Measurements from ENCODE around the gene MVB12B.

The MVB12B gene

DNA sequence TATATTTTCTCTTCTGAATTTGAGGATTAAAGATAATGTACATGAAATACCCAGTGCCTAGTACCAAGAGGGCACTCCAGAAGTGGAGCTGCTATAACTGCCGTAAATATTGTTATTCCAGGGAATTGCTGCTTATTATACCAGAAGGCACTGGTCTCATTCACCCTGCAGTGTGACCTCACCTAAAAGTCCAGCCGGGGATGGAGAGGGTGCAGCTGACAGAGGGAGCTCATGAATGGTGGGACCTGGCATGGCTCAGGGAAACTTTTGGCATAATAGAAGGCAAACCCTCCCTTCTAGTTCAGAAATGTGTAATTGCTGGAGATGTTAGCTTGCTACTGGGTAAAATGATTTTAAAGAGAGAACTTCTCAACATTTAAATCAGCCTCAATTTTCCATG is 108.5 kb downstream of the MVB12B start:
- Histone ChIP-seq H3K9ac (ENCODE audit: low read length) (no peak overlapping the region), H3K14ac (ENCODE audit: low read length) (no peak overlapping the region), H3K18ac (ENCODE audit: low read length) (no peak overlapping the region), H2AK5ac (ENCODE audit: low read length) (no peak overlapping the region), H3K23ac (ENCODE audit: low read length) (no peak overlapping the region), H3K79me2 (ENCODE audit: control insufficient read depth, insufficient read depth, low read length, poor library complexity) (no peaks in the 10 kb centered on the region), H3K79me1 (ENCODE audit: low read length) (no peaks in the 10 kb centered on the region), H2BK120ac (ENCODE audit: insufficient read depth, low read length, poor library complexity) (no peak overlapping the region), H2BK5ac (ENCODE audit: low read depth, low read length, poor library complexity) (no peak overlapping the region), H3K36me3 (ENCODE audit: control insufficient read depth in 1 of 2, insufficient read depth in 2 of 2, low read length in 2 of 2) (peaks cover 4 to 5% of the 10 kb centered on the region in 2 experiments), H2AFZ (ENCODE audit: insufficient read depth, low read length, poor library complexity) (no peak overlapping the region), H4K8ac (ENCODE audit: low read depth, low read length) (no peak overlapping the region), H3K27me3 (ENCODE audit: insufficient read depth, low read length) (no peaks in the 10 kb centered on the region), H3K4ac (ENCODE audit: low read depth, low read length) (no peak overlapping the region), H2BK12ac (ENCODE audit: low read length) (no peak overlapping the region), H4K91ac (ENCODE audit: low read depth, low read length) (no peak overlapping the region), H4K12ac (ENCODE audit: low read depth, low read length) (no peak overlapping the region), H3K9me3 (ENCODE audit: insufficient read depth, low read depth, low read length) (no peaks in the 10 kb centered on the region), H3K4me2 (ENCODE audit: low read length) (no peak overlapping the region), H3K4me1 (ENCODE audit: control insufficient read depth in 1 of 2, insufficient read depth in 2 of 2, low read length in 2 of 2) (peaks cover 0 to 2% of the 10 kb centered on the region in 2 experiments), H3K4me3 (ENCODE audit: low read depth, low read length) (no peak overlapping the region), H3K27ac (ENCODE audit: low read depth, low read length) (no peak overlapping the region)
- DNase-seq, result no peak
- WGBS (ENCODE audit: extremely low coverage, insufficient coverage, insufficient read length), result no CpG with 5 or more reads among the region's 2 CpGs

DNA sequence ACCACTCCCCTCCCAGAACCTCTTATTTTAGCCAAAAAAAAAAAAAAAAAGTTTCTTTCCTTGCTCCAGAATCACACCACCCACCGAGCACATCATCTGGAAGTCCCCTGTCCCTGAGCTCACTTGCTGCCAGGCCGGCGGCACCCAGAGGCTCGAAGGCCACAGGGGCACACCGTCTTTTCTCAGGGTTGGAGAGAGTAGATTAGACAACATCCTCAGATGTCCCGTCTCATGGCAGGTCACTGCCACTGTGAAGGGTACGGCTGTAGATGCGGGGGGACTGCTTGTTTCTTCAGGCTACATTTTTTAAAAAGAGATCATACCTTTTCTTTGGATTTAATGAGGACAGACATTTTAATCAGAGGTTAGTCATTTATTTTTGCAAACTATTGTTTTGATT is 109.0 kb downstream of the MVB12B start:
- Histone ChIP-seq H3K79me2 (ENCODE audit: control insufficient read depth, insufficient read depth, low read length, poor library complexity) (no peaks in the 10 kb centered on the region), H2BK5ac (ENCODE audit: low read depth, low read length, poor library complexity) (no peak overlapping the region), H3K18ac (ENCODE audit: low read length) (no peak overlapping the region), H3K4me1 (ENCODE audit: control insufficient read depth in 1 of 2, insufficient read depth in 2 of 2, low read length in 2 of 2) (peaks cover 0 to 2% of the 10 kb centered on the region in 2 experiments), H4K8ac (ENCODE audit: low read depth, low read length) (no peak overlapping the region), H3K79me1 (ENCODE audit: low read length) (no peaks in the 10 kb centered on the region), H3K14ac (ENCODE audit: low read length) (no peak overlapping the region), H2BK120ac (ENCODE audit: insufficient read depth, low read length, poor library complexity) (no peak overlapping the region), H3K4me3 (ENCODE audit: low read depth, low read length) (no peak overlapping the region), H3K36me3 (ENCODE audit: control insufficient read depth in 1 of 2, insufficient read depth in 2 of 2, low read length in 2 of 2) (peaks cover 3 to 6% of the 10 kb centered on the region in 2 experiments), H3K9ac (ENCODE audit: low read length) (no peak overlapping the region), H4K91ac (ENCODE audit: low read depth, low read length) (no peak overlapping the region), H3K9me3 (ENCODE audit: insufficient read depth, low read depth, low read length) (no peaks in the 10 kb centered on the region), H3K27ac (ENCODE audit: low read depth, low read length) (no peak overlapping the region), H3K4me2 (ENCODE audit: low read length) (no peak overlapping the region), H2AFZ (ENCODE audit: insufficient read depth, low read length, poor library complexity) (no peak overlapping the region), H2AK5ac (ENCODE audit: low read length) (no peak overlapping the region), H4K12ac (ENCODE audit: low read depth, low read length) (no peak overlapping the region), H2BK12ac (ENCODE audit: low read length) (no peak overlapping the region), H3K4ac (ENCODE audit: low read depth, low read length) (no peak overlapping the region), H3K27me3 (ENCODE audit: insufficient read depth, low read length) (no peaks in the 10 kb centered on the region), H3K23ac (ENCODE audit: low read length) (no peak overlapping the region)
- no peak for DNase-seq
- WGBS (ENCODE audit: extremely low coverage, insufficient coverage, insufficient read length), result no CpG with 5 or more reads among the region's 8 CpGs

DNA sequence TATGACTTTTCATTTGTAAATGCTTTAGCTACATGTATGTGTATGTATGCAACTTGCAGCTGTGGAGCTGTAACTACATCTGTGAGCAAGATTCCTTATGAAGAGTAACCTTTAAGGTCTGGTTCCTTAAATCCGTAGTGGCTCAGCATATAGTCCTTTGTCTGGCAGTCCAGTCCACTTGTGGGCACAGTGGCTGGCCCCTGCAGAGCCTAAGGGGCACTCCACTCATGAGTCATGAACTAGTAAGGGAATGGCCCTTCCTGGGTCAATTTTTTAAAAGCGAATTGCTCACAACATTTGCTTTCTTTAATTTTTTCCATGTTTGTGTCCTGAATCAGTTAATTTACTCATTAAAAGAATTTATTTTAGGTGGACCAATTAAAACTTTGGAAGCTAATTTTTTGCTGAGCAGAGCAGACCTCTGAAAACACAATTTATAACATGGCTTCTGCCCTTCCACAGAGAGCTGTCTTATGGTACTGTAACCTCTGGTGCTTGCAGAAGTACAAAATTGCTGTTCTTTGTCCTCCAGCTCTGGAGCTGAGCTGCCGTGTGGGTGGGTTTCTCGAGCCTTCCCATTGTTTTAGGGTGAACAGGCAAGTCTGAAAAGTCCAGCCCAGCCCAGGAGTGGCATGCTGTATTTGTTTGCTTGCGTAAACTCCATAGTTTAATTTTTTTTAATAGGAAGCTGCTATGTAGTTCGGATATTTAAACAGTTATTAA is 110.1 kb downstream of the MVB12B start:
- no peak overlapping the region for H2AFZ ChIP-seq (ENCODE audit: insufficient read depth, low read length, poor library complexity)
- no peak overlapping the region for H3K4ac ChIP-seq (ENCODE audit: low read depth, low read length)
- no peak overlapping the region for H2BK5ac ChIP-seq (ENCODE audit: low read depth, low read length, poor library complexity)
- no peak overlapping the region for H2BK120ac ChIP-seq (ENCODE audit: insufficient read depth, low read length, poor library complexity)
- no peak overlapping the region for H3K18ac ChIP-seq (ENCODE audit: low read length)
- H4K12ac ChIP-seq (ENCODE audit: low read depth, low read length), result no peak overlapping the region
- H3K4me2 ChIP-seq (ENCODE audit: low read length), result no peak overlapping the region
- H3K36me3 ChIP-seq (ENCODE audit: control insufficient read depth in 1 of 2, insufficient read depth in 2 of 2, low read length in 2 of 2), result peaks cover 3 to 6% of the 10 kb centered on the region in 2 experiments
- no peak for DNase-seq
- H3K79me2 ChIP-seq (ENCODE audit: control insufficient read depth, insufficient read depth, low read length, poor library complexity), result no peaks in the 10 kb centered on the region
- no peak overlapping the region for H3K9ac ChIP-seq (ENCODE audit: low read length)
- no CpG with 5 or more reads among the region's 6 CpGs for WGBS (ENCODE audit: extremely low coverage, insufficient coverage, insufficient read length)
- H2AK5ac ChIP-seq (ENCODE audit: low read length), result no peak overlapping the region
- no peak overlapping the region for H4K91ac ChIP-seq (ENCODE audit: low read depth, low read length)
- H3K23ac ChIP-seq (ENCODE audit: low read length), result no peak overlapping the region
- H3K9me3 ChIP-seq (ENCODE audit: insufficient read depth, low read depth, low read length), result no peaks in the 10 kb centered on the region
- no peak overlapping the region for H2BK12ac ChIP-seq (ENCODE audit: low read length)
- no peaks in the 10 kb centered on the region for H3K27me3 ChIP-seq (ENCODE audit: insufficient read depth, low read length)
- H3K4me3 ChIP-seq (ENCODE audit: low read depth, low read length), result no peak overlapping the region
- no peak overlapping the region for H4K8ac ChIP-seq (ENCODE audit: low read depth, low read length)
- H3K14ac ChIP-seq (ENCODE audit: low read length), result no peak overlapping the region
- H3K79me1 ChIP-seq (ENCODE audit: low read length), result no peaks in the 10 kb centered on the region
- H3K4me1 ChIP-seq (ENCODE audit: control insufficient read depth in 1 of 2, insufficient read depth in 2 of 2, low read length in 2 of 2), result peaks cover 0 to 2% of the 10 kb centered on the region in 2 experiments
- no peak overlapping the region for H3K27ac ChIP-seq (ENCODE audit: low read depth, low read length)

DNA sequence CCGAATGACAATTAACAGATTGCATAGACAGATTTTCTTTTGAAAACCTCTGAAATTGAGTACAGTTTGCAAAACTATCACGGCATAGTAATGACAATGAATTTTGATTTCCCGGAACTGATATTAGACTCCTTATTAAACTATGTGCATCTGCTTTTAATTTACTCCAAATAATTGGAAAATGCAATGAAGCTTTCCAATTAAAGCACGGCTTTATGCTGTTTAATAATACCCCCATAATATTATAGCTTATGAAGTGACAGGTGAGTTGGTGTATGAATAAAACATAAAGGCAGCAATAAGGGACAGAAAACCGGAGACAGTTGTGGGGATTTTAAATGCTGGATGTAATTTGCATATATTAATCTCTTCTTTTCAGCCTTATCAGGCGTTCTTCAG is 110.6 kb downstream of the MVB12B start:
- Histone ChIP-seq H3K79me1 (ENCODE audit: low read length) (no peaks in the 10 kb centered on the region), H2BK120ac (ENCODE audit: insufficient read depth, low read length, poor library complexity) (no peak overlapping the region), H3K79me2 (ENCODE audit: control insufficient read depth, insufficient read depth, low read length, poor library complexity) (no peaks in the 10 kb centered on the region), H2AK5ac (ENCODE audit: low read length) (no peak overlapping the region), H3K4me1 (ENCODE audit: control insufficient read depth in 1 of 2, insufficient read depth in 2 of 2, low read length in 2 of 2) (peaks cover 0 to 2% of the 10 kb centered on the region in 2 experiments), H2AFZ (ENCODE audit: insufficient read depth, low read length, poor library complexity) (no peak overlapping the region), H3K27me3 (ENCODE audit: insufficient read depth, low read length) (no peaks in the 10 kb centered on the region), H4K8ac (ENCODE audit: low read depth, low read length) (no peak overlapping the region), H3K4me2 (ENCODE audit: low read length) (no peak overlapping the region), H3K36me3 (ENCODE audit: control insufficient read depth in 1 of 2, insufficient read depth in 2 of 2, low read length in 2 of 2) (peaks cover 3 to 6% of the 10 kb centered on the region in 2 experiments), H3K9ac (ENCODE audit: low read length) (no peak overlapping the region), H3K27ac (ENCODE audit: low read depth, low read length) (no peak overlapping the region), H3K9me3 (ENCODE audit: insufficient read depth, low read depth, low read length) (no peaks in the 10 kb centered on the region), H2BK12ac (ENCODE audit: low read length) (no peak overlapping the region), H3K4ac (ENCODE audit: low read depth, low read length) (no peak overlapping the region), H3K18ac (ENCODE audit: low read length) (no peak overlapping the region), H4K91ac (ENCODE audit: low read depth, low read length) (no peak overlapping the region), H3K23ac (ENCODE audit: low read length) (no peak overlapping the region), H2BK5ac (ENCODE audit: low read depth, low read length, poor library complexity) (no peak overlapping the region), H3K14ac (ENCODE audit: low read length) (no peak overlapping the region), H3K4me3 (ENCODE audit: low read depth, low read length) (no peak overlapping the region), H4K12ac (ENCODE audit: low read depth, low read length) (no peak overlapping the region)
- DNase-seq, result no peak
- WGBS (ENCODE audit: extremely low coverage, insufficient coverage, insufficient read length), result no CpG with 5 or more reads among the region's 6 CpGs
